HG03025 (cell line): ENCODE measurements around the gene ACER1.
"Not testable (repeated sequence)": the region's sequence is repeated elsewhere in the genome, so short reads cannot be mapped to it uniquely, and the experiment has no call there.

ENCODE experiments used
- ATAC-seq: cut with Tn5 transposase; IDR thresholded peaks from one replicate; pipeline ENCODE4 v1.9.1; 2021; ENCODE audit warnings: mild to moderate bottlenecking, moderate library complexity; ENCODE audit not compliant: unreplicated experiment, low FRiP score

Gene ACER1

GRCh38 chr19:6358003-6358402 is 24.6 kb upstream of the ACER1 start:
- ATAC-seq, result no peak

DNA sequence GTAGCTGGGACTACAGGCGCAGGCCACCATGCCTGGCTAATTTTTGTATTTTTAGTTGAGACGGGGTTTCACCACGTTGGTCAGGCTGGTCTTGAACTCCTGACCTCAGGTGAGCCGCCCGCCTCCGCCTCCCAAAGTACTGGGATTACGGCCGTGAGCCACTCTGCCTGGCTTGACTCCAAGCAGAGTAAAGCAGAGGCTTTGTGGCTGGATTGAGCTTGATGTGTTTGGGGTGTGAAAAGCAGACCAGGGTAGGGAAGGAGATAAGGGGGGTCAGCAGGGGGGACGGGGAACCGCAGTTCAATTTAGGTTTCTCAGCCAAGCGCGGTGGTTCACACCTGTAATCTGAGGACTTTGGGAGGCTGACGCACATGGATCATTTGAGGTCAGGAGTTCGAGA is 23.8 kb upstream of the ACER1 start:
- ATAC-seq, result no peak

DNA sequence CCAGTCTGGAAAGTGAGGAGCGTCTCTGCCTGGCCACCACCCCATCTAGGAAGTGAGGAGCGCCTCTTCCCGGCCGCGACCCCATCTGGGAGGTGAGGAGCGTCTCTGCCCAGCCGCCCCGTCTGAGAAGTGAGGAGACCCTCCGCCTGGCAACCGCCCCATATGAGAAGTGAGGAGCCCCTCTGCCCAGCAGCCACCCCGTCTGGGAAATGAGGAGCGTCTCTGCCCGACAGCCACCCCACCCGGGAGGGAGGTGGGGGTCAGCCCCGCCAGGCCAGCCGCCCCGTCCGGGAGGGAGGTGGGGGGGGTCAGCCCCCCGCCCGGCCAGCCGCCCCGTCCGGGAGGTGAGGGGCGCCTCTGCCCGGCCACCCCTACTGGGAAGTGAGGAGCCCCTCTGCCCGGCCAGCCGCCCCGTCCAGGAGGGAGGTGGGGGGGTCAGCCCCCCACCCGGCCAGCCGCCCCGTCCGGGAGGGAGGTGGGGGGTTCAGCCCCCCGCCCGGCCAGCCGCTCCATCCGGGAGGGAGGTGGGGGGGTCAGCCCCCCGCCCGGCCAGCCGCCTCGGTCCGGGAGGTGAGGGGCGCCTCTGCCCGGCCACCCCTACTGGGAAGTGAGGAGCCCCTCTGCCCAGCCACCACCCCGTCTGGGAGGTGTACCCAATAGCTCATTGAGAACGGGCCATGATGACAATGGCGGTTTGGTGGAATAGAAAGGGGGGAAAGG is 22.1 kb upstream of the ACER1 start:
- ATAC-seq, result not testable (repeated sequence)

DNA sequence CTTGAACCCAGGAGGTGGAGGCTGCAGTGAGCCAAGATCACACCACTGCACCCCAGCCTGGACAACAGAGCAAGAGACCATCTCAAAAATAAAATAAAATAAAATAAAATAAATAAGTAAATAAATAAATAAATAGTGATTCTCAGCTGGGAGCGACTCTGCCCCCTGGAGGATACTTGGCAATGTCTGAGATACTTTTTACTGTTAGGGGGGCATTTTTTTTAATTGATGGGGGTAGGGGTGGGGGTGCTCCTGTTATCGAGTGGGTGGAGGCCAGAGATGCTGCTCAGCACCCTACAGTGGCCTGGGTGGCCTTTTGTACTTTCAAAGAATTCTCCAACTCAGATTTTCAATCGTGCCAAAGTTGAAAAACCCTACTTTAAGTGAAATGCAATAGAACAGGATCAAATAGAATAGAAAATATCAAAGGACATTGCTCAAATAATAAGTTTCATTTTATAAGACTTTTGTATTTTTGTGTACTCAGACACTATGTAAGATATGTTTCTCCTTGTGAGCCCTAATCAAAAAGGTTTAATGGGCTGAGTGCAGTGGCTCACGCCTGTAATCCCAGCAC is 20.8 kb upstream of the ACER1 start:
- no peak for ATAC-seq

DNA sequence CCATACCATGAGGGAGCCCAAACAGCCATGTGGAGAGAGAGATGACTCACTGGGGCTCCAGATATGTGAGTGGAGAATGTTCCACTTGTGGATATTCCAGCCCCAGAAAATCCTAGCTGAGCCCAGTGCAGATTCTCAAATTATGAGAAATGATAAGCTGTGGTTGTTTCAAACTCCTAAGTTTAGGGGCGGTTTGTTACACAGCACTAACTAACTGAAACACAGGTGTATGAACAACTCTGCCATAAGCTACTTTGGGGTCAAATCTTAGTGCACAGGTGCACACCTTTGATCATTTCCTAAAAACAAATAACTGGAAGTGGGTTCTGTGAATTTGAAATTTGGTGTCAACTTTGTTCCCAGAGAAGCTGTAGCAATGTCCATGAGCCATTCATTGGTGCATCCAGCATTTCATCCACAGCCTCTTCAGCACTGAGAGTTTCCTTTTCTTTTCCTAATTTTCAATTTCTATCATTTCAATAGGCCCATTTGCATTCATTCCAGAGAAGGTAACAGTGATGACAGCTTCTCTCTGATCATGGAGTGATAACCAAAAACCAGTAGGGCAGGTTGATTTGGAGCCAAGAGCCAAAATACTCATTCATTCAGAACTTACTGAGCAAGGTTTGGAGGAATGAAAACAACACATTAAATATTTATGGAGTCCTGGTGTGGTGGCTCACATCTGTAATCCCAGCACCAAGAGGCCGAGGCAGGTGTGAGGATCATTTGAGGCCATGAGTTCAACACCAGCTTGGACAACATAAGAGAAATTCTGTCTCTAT is 19.2 kb upstream of the ACER1 start:
- no peak for ATAC-seq

DNA sequence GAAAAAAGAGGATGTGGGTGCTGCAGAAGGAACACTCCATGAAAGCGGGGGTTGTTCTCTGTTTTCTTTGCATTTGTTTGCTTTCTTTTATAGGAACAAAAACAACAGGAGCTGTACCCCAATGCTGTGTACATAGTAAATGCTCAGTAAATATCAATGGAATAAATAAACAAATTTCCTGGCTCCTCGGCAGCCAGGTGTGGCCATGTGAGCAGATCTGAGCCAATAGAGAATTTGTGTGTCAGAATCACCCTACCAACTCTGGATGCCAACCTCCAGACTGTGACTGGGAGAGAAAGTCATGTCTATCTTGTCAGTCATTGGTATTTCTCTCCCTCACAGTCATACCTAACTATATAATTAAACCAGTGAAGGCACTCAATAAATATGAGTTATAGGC is 17.3 kb upstream of the ACER1 start:
- no peak for ATAC-seq

DNA sequence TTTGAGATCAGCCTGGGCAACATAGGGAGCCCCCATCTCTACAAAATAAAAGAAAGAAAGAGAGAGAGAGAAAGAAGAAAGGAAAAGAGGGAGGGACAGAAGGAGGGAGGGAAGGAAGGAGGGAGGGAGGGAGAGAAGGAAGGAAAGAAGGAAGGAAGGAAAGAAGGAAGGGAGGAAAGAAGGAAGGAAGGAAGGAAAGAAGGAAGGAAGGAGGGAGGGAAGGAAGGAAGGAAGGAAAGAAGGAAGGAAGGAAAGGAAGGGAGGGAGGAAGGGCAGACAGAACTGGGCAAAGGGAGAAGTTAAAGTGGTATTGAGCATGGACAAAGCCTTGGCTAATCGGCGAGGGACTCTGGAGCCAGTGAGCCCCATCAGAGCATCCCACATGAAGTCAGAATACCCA is 15.9 kb upstream of the ACER1 start:
- ATAC-seq, result not testable (repeated sequence)

GRCh38 chr19:6343462-6343861 is 10.1 kb upstream of the ACER1 start:
- no peak for ATAC-seq

- no peak for ATAC-seq
Observed at GRCh38 chr19:6340493-6341201, 7.2 kb upstream of the ACER1 start.

DNA sequence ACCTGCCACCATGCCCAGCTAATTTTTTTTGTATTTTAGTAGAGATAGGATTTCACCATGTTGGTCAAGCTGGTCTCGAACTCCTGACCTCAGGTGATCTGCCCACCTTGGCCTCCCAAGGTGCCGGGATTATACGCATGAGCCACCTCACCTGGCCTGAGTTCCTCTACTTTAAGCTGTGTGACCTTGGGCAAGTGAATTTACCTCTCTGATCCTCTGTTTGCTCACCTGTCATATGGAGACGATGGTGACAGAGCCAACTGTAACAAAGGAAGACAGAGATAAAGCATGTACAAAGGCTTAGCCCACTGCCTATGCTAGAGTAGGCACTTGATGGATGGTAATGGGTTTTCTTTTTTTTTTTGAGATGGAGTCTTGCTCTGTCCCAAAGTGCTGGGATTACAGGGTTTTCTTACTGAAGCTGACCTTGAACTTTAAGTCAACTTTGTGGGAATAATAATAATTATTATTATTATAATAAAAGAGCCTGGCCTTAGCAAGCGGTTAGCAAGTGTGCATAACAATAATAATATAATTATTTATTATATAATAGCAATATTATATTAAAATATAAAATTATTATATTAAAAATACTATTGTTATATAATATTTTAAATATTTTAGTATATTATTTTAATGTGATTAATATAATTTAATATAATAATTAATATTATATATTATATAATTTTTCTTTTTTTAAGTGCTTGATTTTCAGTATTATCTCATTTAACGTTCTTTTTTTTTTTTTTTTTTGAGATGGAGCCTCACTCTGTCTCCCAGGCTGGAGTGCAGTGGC is 1.3 kb upstream of the ACER1 start:
- no peak for ATAC-seq

DNA sequence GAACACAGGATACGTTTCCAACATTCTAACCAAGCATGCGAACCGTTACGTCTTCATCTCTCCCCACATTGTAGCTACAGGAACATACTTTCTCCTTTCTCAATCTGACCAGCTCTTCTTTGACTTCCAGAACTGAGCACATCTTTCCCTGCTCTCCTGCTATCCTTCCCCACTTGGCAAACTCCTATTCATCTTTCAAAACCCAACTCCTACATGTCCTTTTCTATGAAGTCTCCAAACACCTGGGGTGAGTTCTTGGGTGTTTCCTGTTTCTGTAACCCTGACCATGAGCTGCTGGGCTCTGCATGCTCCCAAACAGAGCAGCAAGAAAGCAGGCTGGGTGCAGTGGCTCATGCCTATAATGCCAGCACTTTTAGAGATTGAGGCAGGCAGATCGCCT is 6.6 kb downstream of the ACER1 start:
- ATAC-seq, result no peak

GRCh38 chr19:6325614-6326013 is 7.8 kb downstream of the ACER1 start:
- ATAC-seq, result no peak

DNA sequence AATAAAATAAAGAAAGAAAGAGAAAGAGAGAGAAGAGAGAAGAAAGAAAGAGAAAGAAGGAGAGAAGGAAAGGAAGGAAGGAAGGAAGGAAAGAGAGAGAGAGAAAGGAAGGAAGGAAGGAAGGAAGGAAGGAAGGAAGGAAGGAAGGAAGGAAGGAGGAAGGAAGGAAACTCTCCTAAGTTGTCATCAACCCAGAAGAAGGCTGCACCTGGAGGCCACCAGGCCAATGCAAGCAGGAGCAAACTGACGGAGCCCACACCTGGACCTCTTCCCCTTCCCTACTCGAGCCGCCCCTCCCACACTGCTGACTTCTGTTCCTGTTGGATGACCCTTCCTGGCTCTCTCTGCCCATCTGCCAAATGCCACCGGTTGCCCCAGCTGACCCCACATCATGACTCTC is 8.7 kb downstream of the ACER1 start:
- ATAC-seq, result no peak

DNA sequence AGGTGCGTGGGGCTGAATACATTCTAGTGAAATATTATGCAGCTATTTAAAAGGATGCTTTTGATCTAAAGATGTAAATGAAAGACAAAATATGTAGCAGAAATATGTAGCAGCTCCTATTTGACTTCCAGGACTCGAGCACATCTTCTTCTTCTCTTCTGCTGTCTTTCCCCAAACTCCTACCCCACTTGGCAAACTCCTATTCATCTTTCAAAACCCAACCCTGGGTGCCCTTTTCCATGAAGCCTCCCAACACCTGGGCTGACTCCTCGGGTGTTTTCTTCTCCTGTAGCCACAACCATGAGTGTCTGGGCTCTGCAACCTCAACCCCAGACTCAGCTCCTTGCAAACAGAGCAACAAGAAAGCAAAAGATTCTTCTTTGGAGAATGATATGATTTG is 11.1 kb downstream of the ACER1 start:
- no peak for ATAC-seq

- no peak for ATAC-seq
Observed at GRCh38 chr19:6319376-6319775, 14.0 kb downstream of the ACER1 start.

GRCh38 chr19:6318772-6319171 is 14.6 kb downstream of the ACER1 start:
- no peak for ATAC-seq

- not testable (repeated sequence) for ATAC-seq
Observed at GRCh38 chr19:6315646-6316045, 17.8 kb downstream of the ACER1 start.

DNA sequence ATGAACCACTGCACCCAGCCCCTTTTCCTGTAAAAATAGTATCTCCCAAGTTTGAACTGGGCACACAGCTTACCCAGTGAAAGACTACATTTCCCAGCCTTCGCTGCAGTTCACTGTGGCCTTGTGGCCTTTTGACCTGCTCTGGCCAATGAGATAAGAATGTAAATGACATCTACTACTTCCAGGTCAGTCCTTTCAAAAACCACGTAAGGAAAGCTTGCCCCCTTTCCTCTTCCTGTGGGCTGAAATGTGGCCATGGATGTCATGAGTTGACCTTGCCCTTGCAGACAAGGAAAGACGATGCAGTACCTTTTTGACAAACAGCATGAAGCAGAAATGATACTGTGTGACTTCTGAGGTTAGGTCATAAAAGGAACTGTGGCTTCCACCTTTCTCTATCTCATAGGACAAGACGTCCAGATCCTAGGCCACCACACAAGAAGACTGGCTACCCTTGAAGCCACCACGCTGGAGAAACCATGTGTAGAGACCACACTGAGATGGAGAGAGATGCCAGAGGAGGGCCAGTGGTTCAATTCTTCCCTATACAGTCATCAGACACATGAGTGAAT is 19.9 kb downstream of the ACER1 start:
- no peak for ATAC-seq

DNA sequence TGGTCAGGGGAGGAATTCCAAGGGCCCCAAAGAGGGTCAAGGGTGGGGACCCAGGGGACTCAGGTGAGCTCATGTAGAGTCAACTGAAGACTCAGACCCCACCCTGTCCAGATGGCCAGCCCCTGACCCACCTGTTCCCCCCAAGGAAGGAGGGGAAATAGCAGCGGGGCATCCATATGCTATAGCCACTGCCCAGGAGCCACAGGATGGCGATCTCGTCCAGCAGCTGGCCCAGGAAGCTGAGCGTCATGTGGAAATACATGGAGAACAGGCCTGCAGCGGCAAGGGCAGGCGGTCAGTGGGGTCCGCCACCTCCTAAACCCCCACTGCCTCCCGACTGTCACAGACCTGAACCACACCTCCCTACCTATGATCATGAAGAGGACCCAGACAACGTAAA is 21.4 kb downstream of the ACER1 start:
- ATAC-seq, result no peak

DNA sequence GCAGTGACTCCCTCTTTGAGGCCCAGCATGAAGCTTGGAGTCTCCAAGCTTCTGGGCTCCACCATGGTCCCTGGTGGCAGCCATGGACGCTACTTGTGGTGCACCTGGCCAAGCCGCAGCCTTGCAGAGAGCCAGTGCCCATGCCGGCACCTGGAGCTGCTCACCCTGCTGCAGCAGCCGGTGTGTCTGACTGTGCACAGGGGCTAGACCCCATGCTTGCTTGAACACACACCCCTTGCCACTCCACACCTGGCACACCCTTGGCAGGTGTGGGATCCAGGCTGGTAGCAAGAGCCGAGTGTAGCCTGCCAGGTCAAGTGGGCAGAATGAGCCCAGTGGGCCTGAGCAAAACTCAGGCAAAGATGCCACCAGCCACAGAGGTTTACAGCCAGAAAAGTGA is 35.0 kb downstream of the ACER1 start:
- no peak for ATAC-seq
